CD14-positive monocyte (primary cell): ENCODE measurements around the gene ZNF821. TPM values are rescaled to one million over a fixed set of nuclear protein-coding genes. Genes with fewer than 3 reads are reported as not detected.

Experiments
- DNase-seq, 3 donors: peaks; one replicate each; pipeline ENCODE4 v3.0.0-alpha.2; 2011 to 2022
- H2AFZ ChIP-seq: 2 replicates; pipeline ENCODE4 v1.6.0; 2012; ENCODE audit warnings: mild to moderate bottlenecking, low read depth, low read length, inconsistent platforms; ENCODE audit not compliant: insufficient read depth, poor library complexity, severe bottlenecking
- H3K27ac ChIP-seq, 2 donors: 1 replicate in 1 of 2; 2 replicates in 1 of 2; pipeline ENCODE4 v1.5.1; 2012 to 2013; ENCODE audit warnings: low read length in 2 of 2, control low read depth in 1 of 2, inconsistent platforms in 1 of 2, low read depth in 1 of 2, mild to moderate bottlenecking in 1 of 2
- H3K27me3 ChIP-seq, 2 donors: one replicate each; pipeline versions ENCODE4 v1.6.0 to v1.6.1; 2011 to 2013; ENCODE audit warnings: low read length in 2 of 2; ENCODE audit not compliant: control insufficient read depth in 2 of 2, insufficient read depth in 2 of 2
- H3K36me3 ChIP-seq, 2 donors: replicated peaks in 1 of 2; 1 replicate in 1 of 2; 2 replicates in 1 of 2; pipeline versions ENCODE4 v1.5.1 to v1.6.1; 2012 to 2013; ENCODE audit warnings: low read length in 2 of 2, control low read depth in 1 of 2, inconsistent platforms in 1 of 2, mild to moderate bottlenecking in 1 of 2; ENCODE audit not compliant: insufficient read depth in 2 of 2, control insufficient read depth in 1 of 2
- H3K4me1 ChIP-seq, 2 donors: 1 replicate in 1 of 2; 2 replicates in 1 of 2; pipeline versions ENCODE4 v1.5.1 to v1.6.1; 2012 to 2013; ENCODE audit warnings: low read length in 2 of 2, control low read depth in 1 of 2, inconsistent platforms in 1 of 2, mild to moderate bottlenecking in 1 of 2, moderate library complexity in 1 of 2; ENCODE audit not compliant: insufficient read depth in 2 of 2, control insufficient read depth in 1 of 2
- H3K4me2 ChIP-seq: replicated peaks from 2 replicates; pipeline ENCODE3; 2012; ENCODE audit warnings: low read length, moderate library complexity, mild to moderate bottlenecking; ENCODE audit not compliant: poor library complexity, severe bottlenecking; ENCODE audit errors: extremely low read depth
- H3K4me3 ChIP-seq, 3 experiments: fragments of 200-600 bp in 1 of 3; sonication (generic) in 1 of 3; replicated peaks in 1 of 3; 1 replicate in 2 of 3; 2 replicates in 1 of 3; pipeline ENCODE4 v1.5.1; 2011 to 2013; ENCODE audit warnings: low read length in 3 of 3, mild to moderate bottlenecking in 3 of 3, control low read depth in 2 of 3, low read depth in 2 of 3, inconsistent platforms in 1 of 3, moderate library complexity in 1 of 3
- H3K79me2 ChIP-seq: 2 replicates; pipeline ENCODE4 v1.6.0; 2012; ENCODE audit warnings: mild to moderate bottlenecking, control low read depth, inconsistent platforms, low read length, moderate library complexity; ENCODE audit not compliant: insufficient read depth
- H3K9ac ChIP-seq: 2 replicates; pipeline ENCODE4 v1.6.0; 2017; ENCODE audit warnings: low read length, mild to moderate bottlenecking; ENCODE audit not compliant: insufficient read depth, poor library complexity, severe bottlenecking
- H3K9me3 ChIP-seq, 2 donors: replicated peaks in 1 of 2; 1 replicate in 1 of 2; 2 replicates in 1 of 2; pipeline versions ENCODE4 v1.5.1 to v1.6.1; 2012 to 2013; ENCODE audit warnings: low read length in 2 of 2, control low read depth in 1 of 2; ENCODE audit not compliant: control insufficient read depth in 1 of 2, insufficient read depth in 1 of 2
- H4K20me1 ChIP-seq: 2 replicates; pipeline ENCODE4 v1.6.0; 2012; ENCODE audit warnings: mild to moderate bottlenecking, low read length, control low read depth, moderate library complexity; ENCODE audit not compliant: insufficient read depth
- H3K27ac Mint-ChIP-seq, 7 donors: one replicate each; pipeline ENCODE4 v1.8.0; 2020; ENCODE audit warnings: mild to moderate bottlenecking in 7 of 7, mixed read lengths in 7 of 7, moderate library complexity in 6 of 7, inconsistent platforms in 2 of 7
- H3K27me3 Mint-ChIP-seq, 3 donors: one replicate each; pipeline ENCODE4 v1.8.0; 2021 to 2022; ENCODE audit warnings: low read depth in 3 of 3, mild to moderate bottlenecking in 3 of 3, mixed read lengths in 3 of 3, moderate library complexity in 3 of 3, inconsistent platforms in 1 of 3
- H3K36me3 Mint-ChIP-seq, 2 donors: one replicate each; pipeline ENCODE4 v1.8.0; 2020; ENCODE audit warnings: mixed read lengths in 2 of 2, inconsistent platforms in 1 of 2, mild to moderate bottlenecking in 1 of 2
- H3K4me1 Mint-ChIP-seq: one replicate; pipeline ENCODE4 v1.8.0; 2020; ENCODE audit warnings: mild to moderate bottlenecking, mixed read lengths
- H3K4me3 Mint-ChIP-seq, 2 donors: one replicate each; pipeline ENCODE4 v1.8.0; 2020; ENCODE audit warnings: mild to moderate bottlenecking in 2 of 2, mixed read lengths in 2 of 2, moderate library complexity in 1 of 2
- H3K9me3 Mint-ChIP-seq, 7 donors: one replicate each; pipeline ENCODE4 v1.8.0; 2020 to 2022; ENCODE audit warnings: mixed read lengths in 7 of 7, mild to moderate bottlenecking in 6 of 7, moderate library complexity in 6 of 7, inconsistent platforms in 2 of 7
- WGBS: methylation state at CpG from one replicate; pipeline ENCODE4 v1.1.5; 2013; ENCODE audit warnings: missing lambda C conversion rate; ENCODE audit not compliant: insufficient coverage; 5-methylcytosine and 5-hydroxymethylcytosine counted together
- intact Hi-C, 2 donors: fragments of 100-400 bp; cut with micrococcal nuclease; formaldehyde crosslinking; loops; one replicate each; pipeline versions ENCODE4 v1.15.0 to v1.15.1; 2023
- polyA plus RNA-seq, 3 donors: library from polyadenylated mRNA; depleted of rRNA in 1 of 3; unstranded in 2 of 3; stranded (reverse) in 1 of 3; fragments of 300-500 nt in 2 of 3; fragments of >200 nt in 1 of 3; fragmentation: Illumina TruSeq in 2 of 3; gene quantifications; 1 replicate in 2 of 3; 2 replicates in 1 of 3; pipeline ENCODE4 v1.2.3, GENCODE V29; 2012 to 2021
- TF ChIP-seq, protein P1 (sequence below): fragments of 200-600 bp; IDR thresholded peaks from one replicate; pipeline ENCODE4 v1.8.0; 2022; ENCODE audit warnings: antibody characterized with exemption, mild to moderate bottlenecking

ZNF821 gene
- polyA plus RNA-seq, 3 donors: 3.1 to 5.4 (median 4.9) TPM

DNA sequence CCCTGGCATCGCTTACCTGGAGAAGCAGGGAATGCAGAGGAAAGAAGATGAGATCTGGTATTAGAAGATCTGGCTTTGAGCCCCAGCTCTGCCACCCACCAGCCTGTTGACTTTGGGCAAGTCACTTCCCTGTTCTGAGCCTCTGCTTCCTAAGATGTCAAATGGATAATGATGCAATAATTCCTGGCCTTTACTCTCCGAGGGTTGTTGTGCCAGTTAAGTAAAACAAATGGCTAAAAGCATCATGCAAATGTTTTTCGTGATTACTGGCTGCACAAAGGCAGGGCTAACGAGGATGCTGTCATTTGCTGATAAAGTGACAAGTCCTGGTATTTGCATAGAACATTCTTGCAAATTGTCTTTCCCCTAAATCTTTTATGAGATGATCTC lies 1.3 kb upstream of the ZNF821 start:
- peak overlapping the region; percentile 41 for H2AFZ ChIP-seq
- Mint-ChIP-seq H3K36me3 (no peaks in the 10 kb centered on the region), H3K4me3 (peak overlapping the region; percentile 97 to 98), H3K27me3 (peaks cover 2 to 11% (median 9%) of the 10 kb centered on the region in 3 donors), H3K9me3 (no peaks in the 10 kb centered on the region), H3K27ac (peak overlapping the region in 6 of 7 donors; percentile 35 to 88 (median 82)), H3K4me1 (peaks cover 43% of the 10 kb centered on the region)
- H3K9ac ChIP-seq: no peak overlapping the region
- no peaks in the 10 kb centered on the region for H4K20me1 ChIP-seq
- DNase-seq: peak; percentile 36 to 61 (median 60)
- intact Hi-C loops: loop anchor here in 1 of 2 donors (5.0 kb wide), 1 partner anchor 38 kb away; the partner anchor contains the start of gene ATXN1L
- H3K4me3 ChIP-seq: peak overlapping the region in 1 of 3 experiments; percentile 85
- H3K4me1 ChIP-seq: peaks cover 39 to 41% of the 10 kb centered on the region in 2 donors
- no peaks in the 10 kb centered on the region for H3K9me3 ChIP-seq
- 17% methylated on average over 3 of the region's 4 CpGs for WGBS
- no peaks in the 10 kb centered on the region for H3K36me3 ChIP-seq
- H3K79me2 ChIP-seq: no peaks in the 10 kb centered on the region
- no peaks in the 10 kb centered on the region for H3K27me3 ChIP-seq
- TF ChIP-seq, protein P1, sequence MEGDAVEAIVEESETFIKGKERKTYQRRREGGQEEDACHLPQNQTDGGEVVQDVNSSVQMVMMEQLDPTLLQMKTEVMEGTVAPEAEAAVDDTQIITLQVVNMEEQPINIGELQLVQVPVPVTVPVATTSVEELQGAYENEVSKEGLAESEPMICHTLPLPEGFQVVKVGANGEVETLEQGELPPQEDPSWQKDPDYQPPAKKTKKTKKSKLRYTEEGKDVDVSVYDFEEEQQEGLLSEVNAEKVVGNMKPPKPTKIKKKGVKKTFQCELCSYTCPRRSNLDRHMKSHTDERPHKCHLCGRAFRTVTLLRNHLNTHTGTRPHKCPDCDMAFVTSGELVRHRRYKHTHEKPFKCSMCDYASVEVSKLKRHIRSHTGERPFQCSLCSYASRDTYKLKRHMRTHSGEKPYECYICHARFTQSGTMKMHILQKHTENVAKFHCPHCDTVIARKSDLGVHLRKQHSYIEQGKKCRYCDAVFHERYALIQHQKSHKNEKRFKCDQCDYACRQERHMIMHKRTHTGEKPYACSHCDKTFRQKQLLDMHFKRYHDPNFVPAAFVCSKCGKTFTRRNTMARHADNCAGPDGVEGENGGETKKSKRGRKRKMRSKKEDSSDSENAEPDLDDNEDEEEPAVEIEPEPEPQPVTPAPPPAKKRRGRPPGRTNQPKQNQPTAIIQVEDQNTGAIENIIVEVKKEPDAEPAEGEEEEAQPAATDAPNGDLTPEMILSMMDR: no peak
- H3K4me2 ChIP-seq: peak overlapping the region; percentile 90
- H3K27ac ChIP-seq: no peak overlapping the region

DNA sequence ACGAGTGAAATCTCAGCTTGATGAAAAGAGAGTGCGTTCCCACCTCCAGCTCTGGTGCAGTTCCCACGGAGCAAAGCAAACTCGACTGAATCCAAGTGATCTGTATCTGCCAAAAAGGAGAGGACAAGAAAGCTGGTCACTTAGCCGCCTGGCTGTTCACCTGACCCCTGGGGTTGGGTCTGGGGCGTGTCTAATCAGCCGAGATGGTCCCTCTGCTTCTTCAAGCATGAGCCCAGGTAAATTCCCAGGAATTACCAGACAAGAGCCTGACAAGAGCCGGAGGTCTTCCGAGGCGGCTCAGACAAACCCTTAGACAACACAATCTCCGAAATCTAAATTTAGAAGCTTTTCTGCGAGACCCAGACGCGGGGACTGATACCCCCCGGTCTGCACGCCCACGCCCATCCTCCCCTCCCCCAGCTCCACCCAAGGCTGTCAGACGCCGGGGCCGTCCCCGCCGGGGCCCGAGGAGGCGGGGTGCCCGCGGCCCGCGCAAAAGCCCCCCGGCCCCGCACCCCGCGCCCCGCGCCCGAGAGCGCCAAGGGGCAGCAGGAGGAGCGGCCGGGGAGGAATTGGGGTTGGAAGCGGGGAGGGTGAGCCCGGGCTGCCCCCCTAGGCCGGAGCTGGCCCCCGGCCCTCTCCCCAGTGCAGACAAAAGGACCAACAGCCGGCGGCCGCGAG lies 674 bp downstream of the ZNF821 start:
- Histone ChIP-seq H3K9me3 (no peaks in the 10 kb centered on the region), H4K20me1 (no peaks in the 10 kb centered on the region), H3K27me3 (no peaks in the 10 kb centered on the region), H3K79me2 (no peaks in the 10 kb centered on the region), H3K4me2 (peak overlapping the region; percentile 90), H3K9ac (peak overlapping the region; percentile 84), H3K27ac (peak overlapping the region in 1 of 2 donors; percentile 75), H3K4me3 (peak overlapping the region; percentile 63 to 85 (median 74)), H2AFZ (peak overlapping the region; percentile 99), H3K36me3 (peaks cover 0 to 2% of the 10 kb centered on the region in 2 donors), H3K4me1 (peaks cover 42 to 45% of the 10 kb centered on the region in 2 donors)
- peak overlapping the region in 3 of 7 donors; percentile 32 to 71 (median 71) for H3K27ac Mint-ChIP-seq
- no peaks in the 10 kb centered on the region for H3K9me3 Mint-ChIP-seq
- peak overlapping the region; percentile 84 to 98 for H3K4me3 Mint-ChIP-seq
- peaks cover 2 to 11% (median 7%) of the 10 kb centered on the region in 3 donors for H3K27me3 Mint-ChIP-seq
- H3K4me1 Mint-ChIP-seq: peaks cover 47% of the 10 kb centered on the region
- TF ChIP-seq, protein P1: peak; percentile 57
- under 1% methylated on average over 29 of the region's 46 CpGs for WGBS
- peaks cover 14 to 15% of the 10 kb centered on the region in 2 donors for H3K36me3 Mint-ChIP-seq
- no peak for DNase-seq
- intact Hi-C loops: loop anchor here in 1 of 2 donors (5.0 kb wide), 1 partner anchor 36 kb away; the partner anchor contains the start of gene ATXN1L
